ENCODE data around the gene GALR2. TPM values are rescaled to one million over a fixed set of nuclear protein-coding genes. Genes with fewer than 3 reads are reported as not detected.

GALR2 gene
- total and polyA plus RNA-seq, 9 of the 15 experiments (the other 6 are each of a cell fraction or from before 2014, with no cell fraction given), result 0.34 TPM; not detected in 8

GRCh38 chr17:76103274-76104139, 28.9 kb downstream of the GALR2 start, which contains the start of gene EXOC7 (continued):
- TF ChIP-seq HBP1 (CRISPR knock-in tag; IDR thresholded peaks at IDR 0.05) (no peak), ZKSCAN8 (CRISPR knock-in tag; IDR thresholded peaks at IDR 0.05) (no peak), POLR2A (conservative IDR thresholded peaks at IDR 0.05) (peak; percentile 86), ZC3H8 (IDR thresholded peaks at IDR 0.05) (no peak), DIDO1 (tag; IDR thresholded peaks at IDR 0.05; ENCODE audit: low read depth) (no peak), POLR2G (IDR thresholded peaks at IDR 0.05; ENCODE audit: low read depth, low read length) (peak; percentile 93), SMAD4 (CRISPR knock-in tag; conservative IDR thresholded peaks at IDR 0.05) (no peak; the same call in none of the 2 replicates), TSC22D4 (tag; IDR thresholded peaks at IDR 0.05) (no peak), FOS (IDR thresholded peaks at IDR 0.05; ENCODE audit: extremely low read depth, insufficient read length) (no peak), XRCC4 (IDR thresholded peaks at IDR 0.05; ENCODE audit: extremely low read depth, insufficient read depth, insufficient read length) (no peak), CEBPB (tag; IDR thresholded peaks at IDR 0.05) (no peak), IRF1 (CRISPR knock-in tag; IDR thresholded peaks at IDR 0.05; ENCODE audit: borderline replicate concordance) (no peak), FUS (optimal IDR thresholded peaks at IDR 0.05; ENCODE audit: low read depth, low read length) (no peak), ZFP36 (IDR thresholded peaks at IDR 0.05; ENCODE audit: low read depth, low read length, partially characterized antibody) (no peak), MLLT1 (IDR thresholded peaks at IDR 0.05) (no peak), FIP1L1 (IDR thresholded peaks at IDR 0.05; ENCODE audit: low read depth, low read length, poor library complexity, severe bottlenecking) (no peak)
- TF ChIP-seq, protein P1, sequence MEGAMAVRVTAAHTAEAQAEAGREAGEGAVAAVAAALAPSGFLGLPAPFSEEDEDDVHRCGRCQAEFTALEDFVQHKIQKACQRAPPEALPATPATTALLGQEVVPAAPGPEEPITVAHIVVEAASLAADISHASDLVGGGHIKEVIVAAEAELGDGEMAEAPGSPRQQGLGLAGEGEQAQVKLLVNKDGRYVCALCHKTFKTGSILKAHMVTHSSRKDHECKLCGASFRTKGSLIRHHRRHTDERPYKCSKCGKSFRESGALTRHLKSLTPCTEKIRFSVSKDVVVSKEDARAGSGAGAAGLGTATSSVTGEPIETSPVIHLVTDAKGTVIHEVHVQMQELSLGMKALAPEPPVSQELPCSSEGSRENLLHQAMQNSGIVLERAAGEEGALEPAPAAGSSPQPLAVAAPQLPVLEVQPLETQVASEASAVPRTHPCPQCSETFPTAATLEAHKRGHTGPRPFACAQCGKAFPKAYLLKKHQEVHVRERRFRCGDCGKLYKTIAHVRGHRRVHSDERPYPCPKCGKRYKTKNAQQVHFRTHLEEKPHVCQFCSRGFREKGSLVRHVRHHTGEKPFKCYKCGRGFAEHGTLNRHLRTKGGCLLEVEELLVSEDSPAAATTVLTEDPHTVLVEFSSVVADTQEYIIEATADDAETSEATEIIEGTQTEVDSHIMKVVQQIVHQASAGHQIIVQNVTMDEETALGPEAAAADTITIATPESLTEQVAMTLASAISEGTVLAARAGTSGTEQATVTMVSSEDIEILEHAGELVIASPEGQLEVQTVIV (CRISPR knock-in tag; IDR thresholded peaks at IDR 0.05; ENCODE audit: borderline replicate concordance), result no peak
- TF ChIP-seq, protein P2, sequence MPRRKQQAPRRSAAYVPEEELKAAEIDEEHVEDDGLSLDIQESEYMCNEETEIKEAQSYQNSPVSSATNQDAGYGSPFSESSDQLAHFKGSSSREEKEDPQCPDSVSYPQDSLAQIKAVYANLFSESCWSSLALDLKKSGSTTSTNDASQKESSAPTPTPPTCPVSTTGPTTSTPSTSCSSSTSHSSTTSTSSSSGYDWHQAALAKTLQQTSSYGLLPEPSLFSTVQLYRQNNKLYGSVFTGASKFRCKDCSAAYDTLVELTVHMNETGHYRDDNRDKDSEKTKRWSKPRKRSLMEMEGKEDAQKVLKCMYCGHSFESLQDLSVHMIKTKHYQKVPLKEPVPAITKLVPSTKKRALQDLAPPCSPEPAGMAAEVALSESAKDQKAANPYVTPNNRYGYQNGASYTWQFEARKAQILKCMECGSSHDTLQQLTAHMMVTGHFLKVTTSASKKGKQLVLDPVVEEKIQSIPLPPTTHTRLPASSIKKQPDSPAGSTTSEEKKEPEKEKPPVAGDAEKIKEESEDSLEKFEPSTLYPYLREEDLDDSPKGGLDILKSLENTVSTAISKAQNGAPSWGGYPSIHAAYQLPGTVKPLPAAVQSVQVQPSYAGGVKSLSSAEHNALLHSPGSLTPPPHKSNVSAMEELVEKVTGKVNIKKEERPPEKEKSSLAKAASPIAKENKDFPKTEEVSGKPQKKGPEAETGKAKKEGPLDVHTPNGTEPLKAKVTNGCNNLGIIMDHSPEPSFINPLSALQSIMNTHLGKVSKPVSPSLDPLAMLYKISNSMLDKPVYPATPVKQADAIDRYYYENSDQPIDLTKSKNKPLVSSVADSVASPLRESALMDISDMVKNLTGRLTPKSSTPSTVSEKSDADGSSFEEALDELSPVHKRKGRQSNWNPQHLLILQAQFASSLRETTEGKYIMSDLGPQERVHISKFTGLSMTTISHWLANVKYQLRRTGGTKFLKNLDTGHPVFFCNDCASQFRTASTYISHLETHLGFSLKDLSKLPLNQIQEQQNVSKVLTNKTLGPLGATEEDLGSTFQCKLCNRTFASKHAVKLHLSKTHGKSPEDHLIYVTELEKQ (CRISPR knock-in tag; IDR thresholded peaks at IDR 0.05), result no peak

Data from K562 (cell line).